Left colon (tissue), 2 donors: ENCODE measurements around the gene AMIGO1. TPM values are rescaled to one million over a fixed set of nuclear protein-coding genes. Genes with fewer than 3 reads are reported as not detected.

Source experiments
- ATAC-seq: fragments of 200-7000 bp; cut with Tn5 transposase; one replicate; pipeline ENCODE4 v1.9.1; 2020; ENCODE audit warnings: mild to moderate bottlenecking, moderate library complexity
- DNase-seq, 2 donors: peaks; one replicate each; pipeline ENCODE4 v3.0.0-alpha.2; 2020
- intact Hi-C, 2 donors: fragments of 100-400 bp; cut with DNase I in 1 of 2; cut with micrococcal nuclease in 1 of 2; formaldehyde crosslinking; loops; one replicate each; pipeline versions ENCODE4 v1.11.2 to v1.14.0; 2022; cut with DNase I, micrococcal nuclease
- total RNA-seq, 2 donors: library from RNA; stranded (reverse); fragmentation: NEBNext Ultra II Directional; extraction: Animal tissue kit (Norgen Biotek cat#: 25700); gene quantifications; one replicate each; pipeline ENCODE4 v1.2.1, GENCODE V29; 2021
- donor health status: DM: no; HTN: no; CAD: no.
- donor health status: DM: yes; HTN: yes; CAD: no.

Gene AMIGO1
- total RNA-seq, 2 donors from 2014 or later: 3.8 to 5.6 TPM

GRCh38 chr1:109514846-109515245 is 5.3 kb upstream of the AMIGO1 start:
- no peak for ATAC-seq
- DNase-seq: no peak
- intact Hi-C loops: no loop called here

- ATAC-seq (no peak), DNase-seq (no peak)
- intact Hi-C loops: no loop called here
Measured at GRCh38 chr1:109513110-109513710, 3.7 kb upstream of the AMIGO1 start.

GRCh38 chr1:109508873-109509175 is 703 bp downstream of the AMIGO1 start:
- DNase-seq (no peak), ATAC-seq (no peak)
- intact Hi-C loops: no loop called here

- DNase-seq (no peak), ATAC-seq (no peak)
- intact Hi-C loops: no loop called here
Measured at GRCh38 chr1:109508001-109508872, 1.3 kb downstream of the AMIGO1 start.

- intact Hi-C loops: no loop called here
- DNase-seq (no peak), ATAC-seq (no peak)
Measured at GRCh38 chr1:109504974-109505373, 4.6 kb downstream of the AMIGO1 start.

- no peak for DNase-seq
- ATAC-seq: peak; percentile 73
Measured at GRCh38 chr1:109503935-109504334, 5.6 kb downstream of the AMIGO1 start.

GRCh38 chr1:109502364-109502851 is 7.1 kb downstream of the AMIGO1 start:
- DNase-seq (no peak), ATAC-seq (no peak)
- intact Hi-C loops: no loop called here

More at GRCh38 chr1:109503935-109504334, 5.6 kb downstream of the AMIGO1 start:
- intact Hi-C loops: no loop called here

- DNase-seq: no peak
- ATAC-seq: no peak
- intact Hi-C loops: no loop called here
Measured at GRCh38 chr1:109501644-109502363, 7.7 kb downstream of the AMIGO1 start.

- ATAC-seq (no peak), DNase-seq (no peak)
- intact Hi-C loops: no loop called here
Measured at GRCh38 chr1:109500941-109501381, 8.6 kb downstream of the AMIGO1 start.

- DNase-seq (peak; percentile 80 to 82), ATAC-seq (peak; percentile 85)
- intact Hi-C loops: loop anchor here in 1 of 2 donors (5.0 kb wide), 1 partner anchor 32 kb away; no protein-coding TSS in a partner anchor
Measured at GRCh38 chr1:109499661-109500536, 9.6 kb downstream of the AMIGO1 start.

- ATAC-seq (peak; percentile 22), DNase-seq (no peak)
- intact Hi-C loops: loop anchor here in 1 of 2 donors (5.0 kb wide), 1 partner anchor 33 kb away; no protein-coding TSS in a partner anchor
Measured at GRCh38 chr1:109499081-109499480, 10.4 kb downstream of the AMIGO1 start.

- DNase-seq (no peak), ATAC-seq (no peak)
- intact Hi-C loops: loop anchor here in 1 of 2 donors (5.0 kb wide), 1 partner anchor 34 kb away; no protein-coding TSS in a partner anchor
Measured at GRCh38 chr1:109498161-109498801, 11.2 kb downstream of the AMIGO1 start.

GRCh38 chr1:109497449-109498160 is 11.9 kb downstream of the AMIGO1 start:
- intact Hi-C loops: loop anchor here in 1 of 2 donors (5.0 kb wide), 1 partner anchor 35 kb away; no protein-coding TSS in a partner anchor
- DNase-seq (no peak), ATAC-seq (no peak)

GRCh38 chr1:109495738-109496137 is 13.8 kb downstream of the AMIGO1 start:
- intact Hi-C loops: loop anchor here in 1 of 2 donors (5.0 kb wide), 1 partner anchor 37 kb away; no protein-coding TSS in a partner anchor
- DNase-seq: no peak
- ATAC-seq: no peak

GRCh38 chr1:109493805-109494539 is 15.6 kb downstream of the AMIGO1 start, which contains the start of gene CYB561D1:
Gene CYB561D1 (plus strand): TSS chr1:109494094. CDS start chr1:109494140, 46 bp downstream.
- ATAC-seq: peak; percentile 93
- peak; percentile 85 to 87 for DNase-seq
- intact Hi-C loops: loop anchor here in 1 of 2 donors (5.0 kb wide), 1 partner anchor 38 kb away; no protein-coding TSS in a partner anchor

- intact Hi-C loops: loop anchor here in 1 of 2 donors (5.0 kb wide), 1 partner anchor 39 kb away; no protein-coding TSS in a partner anchor
- DNase-seq (no peak), ATAC-seq (no peak)
Measured at GRCh38 chr1:109493227-109493626, 16.3 kb downstream of the AMIGO1 start.
